ENCODE results near the gene TUBA1C.

Gene TUBA1C

GRCh38 chr12:49232940-49233841, 31.7 kb upstream of the TUBA1C start:
- no peak for TF ChIP-seq RAD21 (IDR thresholded peaks at IDR 0.05; ENCODE audit: low read depth)
- TF ChIP-seq NFIC (IDR thresholded peaks at IDR 0.05), result no peak
- no peak for TF ChIP-seq CEBPB (IDR thresholded peaks at IDR 0.05)
- no peak for TF ChIP-seq TAF1 (IDR thresholded peaks at IDR 0.05; ENCODE audit: low read depth)
- TF ChIP-seq FOXM1 (IDR thresholded peaks at IDR 0.05; ENCODE audit: borderline replicate concordance, low read depth), result no peak
- no peak for TF ChIP-seq EGR1 (IDR thresholded peaks at IDR 0.05)
- TF ChIP-seq REST (IDR thresholded peaks at IDR 0.05; ENCODE audit: low read depth), result no peak
- TF ChIP-seq CREB1 (IDR thresholded peaks at IDR 0.05; ENCODE audit: low read depth), result no peak
- no peak for TF ChIP-seq MAX (IDR thresholded peaks at IDR 0.05)
- no peak for TF ChIP-seq ZBTB7A (IDR thresholded peaks at IDR 0.05; ENCODE audit: low read depth)
- TF ChIP-seq EP300 (IDR thresholded peaks at IDR 0.05; ENCODE audit: borderline replicate concordance), result no peak
- TF ChIP-seq USF1 (IDR thresholded peaks at IDR 0.05), result no peak
- no peak for TF ChIP-seq TEAD4 (IDR thresholded peaks at IDR 0.05)
- TF ChIP-seq YY1 (IDR thresholded peaks at IDR 0.05; ENCODE audit: low read depth), result no peak
- no peak for TF ChIP-seq TCF12 (IDR thresholded peaks at IDR 0.05; ENCODE audit: low read depth)

- TF ChIP-seq CREB1 (IDR thresholded peaks at IDR 0.05; ENCODE audit: low read depth) (no peak), TEAD4 (IDR thresholded peaks at IDR 0.05) (no peak), EGR1 (IDR thresholded peaks at IDR 0.05) (no peak), NFIC (IDR thresholded peaks at IDR 0.05) (no peak), EP300 (IDR thresholded peaks at IDR 0.05; ENCODE audit: borderline replicate concordance) (no peak), MAX (IDR thresholded peaks at IDR 0.05) (no peak), FOXM1 (IDR thresholded peaks at IDR 0.05; ENCODE audit: borderline replicate concordance, low read depth) (no peak), USF1 (IDR thresholded peaks at IDR 0.05) (no peak), REST (IDR thresholded peaks at IDR 0.05; ENCODE audit: low read depth) (no peak), RAD21 (IDR thresholded peaks at IDR 0.05; ENCODE audit: low read depth) (no peak), CEBPB (IDR thresholded peaks at IDR 0.05) (no peak), YY1 (IDR thresholded peaks at IDR 0.05; ENCODE audit: low read depth) (no peak), TCF12 (IDR thresholded peaks at IDR 0.05; ENCODE audit: low read depth) (no peak), ZBTB7A (IDR thresholded peaks at IDR 0.05; ENCODE audit: low read depth) (no peak), TAF1 (IDR thresholded peaks at IDR 0.05; ENCODE audit: low read depth) (no peak)
Measured at GRCh38 chr12:49233842-49234526, 30.9 kb upstream of the TUBA1C start.

GRCh38 chr12:49236423-49236822, 28.5 kb upstream of the TUBA1C start:
- no peak for TF ChIP-seq USF1 (IDR thresholded peaks at IDR 0.05)
- TF ChIP-seq ZBTB7A (IDR thresholded peaks at IDR 0.05; ENCODE audit: low read depth), result no peak
- no peak for TF ChIP-seq REST (IDR thresholded peaks at IDR 0.05; ENCODE audit: low read depth)
- TF ChIP-seq NFIC (IDR thresholded peaks at IDR 0.05), result no peak
- no peak for TF ChIP-seq TEAD4 (IDR thresholded peaks at IDR 0.05)
- no peak for TF ChIP-seq YY1 (IDR thresholded peaks at IDR 0.05; ENCODE audit: low read depth)
- no peak for TF ChIP-seq EP300 (IDR thresholded peaks at IDR 0.05; ENCODE audit: borderline replicate concordance)
- no peak for TF ChIP-seq EGR1 (IDR thresholded peaks at IDR 0.05)
- TF ChIP-seq RAD21 (IDR thresholded peaks at IDR 0.05; ENCODE audit: low read depth), result no peak
- TF ChIP-seq FOXM1 (IDR thresholded peaks at IDR 0.05; ENCODE audit: borderline replicate concordance, low read depth), result no peak
- no peak for TF ChIP-seq CEBPB (IDR thresholded peaks at IDR 0.05)
- no peak for TF ChIP-seq MAX (IDR thresholded peaks at IDR 0.05)
